H7 (cell line): ENCODE measurements around the gene KBTBD13. TPM values are rescaled to one million over a fixed set of nuclear protein-coding genes. Genes with fewer than 3 reads are reported as not detected.

ENCODE experiments used
- DNase-seq: peaks from one replicate; pipeline ENCODE4 v3.0.0; 2012
- H3K27me3 ChIP-seq: 2 replicates; pipeline ENCODE4 v1.6.0; 2011; ENCODE audit warnings: mild to moderate bottlenecking, low read length; ENCODE audit not compliant: control insufficient read depth, insufficient read depth
- H3K36me3 ChIP-seq: replicated peaks from 2 replicates; pipeline ENCODE4 v1.5.1; 2011; ENCODE audit warnings: low read length; ENCODE audit not compliant: control insufficient read depth, insufficient read depth
- H3K4me3 ChIP-seq: 2 replicates; pipeline ENCODE4 v1.5.1; 2011; ENCODE audit warnings: low read depth, mild to moderate bottlenecking, control low read depth, low read length, moderate library complexity; ENCODE audit not compliant: insufficient read depth
- total RNA-seq: library from RNA; depleted of rRNA; stranded (reverse); fragments of >200 nt; shearing (Covaris generic); gene quantifications from 2 replicates; pipeline ENCODE4 v1.2.3, GENCODE V29; 2014; rRNA removed

Gene KBTBD13
- total RNA-seq = 0.17 TPM in 1 of 2 replicates, not detected in the other

- Histone ChIP-seq H3K27me3 (no peaks in the 10 kb centered on the region), H3K4me3 (no peak within 1 kb of the TSS), H3K36me3 (no peaks in the 10 kb centered on the region)
- peak; percentile 56 for DNase-seq
These were observed at the start of gene KBTBD13 for GRCh38 chr15:65076486-65077290. Gene KBTBD13 (plus strand): TSS chr15:65076746. CDS start chr15:65076816, 70 bp downstream.

GRCh38 chr15:65026756-65027155 lies 49.8 kb upstream of the KBTBD13 start:
- no peaks in the 10 kb centered on the region; the same call in none of the 2 replicates for H3K36me3 ChIP-seq
- no peaks in the 10 kb centered on the region for H3K27me3 ChIP-seq
- DNase-seq = no peak
- H3K4me3 ChIP-seq = no peak overlapping the region

- no peak for DNase-seq
- H3K4me3 ChIP-seq = no peak overlapping the region
- H3K36me3 ChIP-seq = no peaks in the 10 kb centered on the region; the same call in none of the 2 replicates
- H3K27me3 ChIP-seq = no peaks in the 10 kb centered on the region
These were observed 49.0 kb upstream of the KBTBD13 start for GRCh38 chr15:65027593-65027992.

- Histone ChIP-seq H3K36me3 (no peaks in the 10 kb centered on the region; the same call in none of the 2 replicates), H3K27me3 (no peaks in the 10 kb centered on the region), H3K4me3 (peak overlapping the region; percentile 92)
- DNase-seq = no peak
These were observed 48.2 kb upstream of the KBTBD13 start for GRCh38 chr15:65028338-65028737.

- DNase-seq = peak; percentile 98
- peak within 1 kb of the TSS; percentile 92 for H3K4me3 ChIP-seq
- no peaks in the 10 kb centered on the region; the same call in 1 of the 2 replicates for H3K36me3 ChIP-seq
- H3K27me3 ChIP-seq = no peaks in the 10 kb centered on the region
These were observed 47.4 kb upstream of the KBTBD13 start, which contains the start of gene MTFMT for GRCh38 chr15:65028921-65029735. Gene MTFMT (minus strand): TSS chr15:65029639. CDS start chr15:65029613, 26 bp downstream.

- Histone ChIP-seq H3K4me3 (no peak overlapping the region), H3K36me3 (no peaks in the 10 kb centered on the region; the same call in 1 of the 2 replicates), H3K27me3 (no peaks in the 10 kb centered on the region)
- no peak for DNase-seq
These were observed 46.8 kb upstream of the KBTBD13 start for GRCh38 chr15:65029736-65030208.

- H3K4me3 ChIP-seq = no peak overlapping the region
- DNase-seq = peak; percentile 81
- H3K36me3 ChIP-seq = no peaks in the 10 kb centered on the region
These were observed 43.6 kb upstream of the KBTBD13 start for GRCh38 chr15:65032801-65033537.

GRCh38 chr15:65033659-65034269 lies 42.8 kb upstream of the KBTBD13 start:
- peak; percentile 54 for DNase-seq
- Histone ChIP-seq H3K36me3 (no peaks in the 10 kb centered on the region), H3K27me3 (no peaks in the 10 kb centered on the region), H3K4me3 (no peak overlapping the region)

More at GRCh38 chr15:65032801-65033537, 43.6 kb upstream of the KBTBD13 start:
- H3K27me3 ChIP-seq = no peaks in the 10 kb centered on the region

GRCh38 chr15:65034719-65035118 lies 41.8 kb upstream of the KBTBD13 start:
- no peak overlapping the region for H3K4me3 ChIP-seq
- no peaks in the 10 kb centered on the region for H3K27me3 ChIP-seq
- no peak for DNase-seq
- H3K36me3 ChIP-seq = no peaks in the 10 kb centered on the region

- Histone ChIP-seq H3K36me3 (no peaks in the 10 kb centered on the region), H3K4me3 (no peak overlapping the region), H3K27me3 (no peaks in the 10 kb centered on the region)
- no peak for DNase-seq
These were observed 39.2 kb upstream of the KBTBD13 start for GRCh38 chr15:65037309-65037708.

- Histone ChIP-seq H3K27me3 (no peaks in the 10 kb centered on the region; the same call in 1 of the 2 replicates), H3K4me3 (no peak overlapping the region), H3K36me3 (no peaks in the 10 kb centered on the region)
- DNase-seq = no peak
These were observed 38.1 kb upstream of the KBTBD13 start for GRCh38 chr15:65038428-65038827.

- Histone ChIP-seq H3K4me3 (no peak overlapping the region), H3K36me3 (no peaks in the 10 kb centered on the region), H3K27me3 (no peaks in the 10 kb centered on the region; the same call in 1 of the 2 replicates)
- DNase-seq = peak; percentile 9
These were observed 37.7 kb upstream of the KBTBD13 start for GRCh38 chr15:65038836-65039235.

GRCh38 chr15:65040461-65040860 lies 36.1 kb upstream of the KBTBD13 start:
- no peak for DNase-seq
- no peak overlapping the region for H3K4me3 ChIP-seq
- no peaks in the 10 kb centered on the region for H3K36me3 ChIP-seq
- no peaks in the 10 kb centered on the region; the same call in 1 of the 2 replicates for H3K27me3 ChIP-seq
